A549 (cell line): ENCODE data around the gene FAM110C. TPM values are rescaled to one million over a fixed set of nuclear protein-coding genes. Genes with fewer than 3 reads are reported as not detected.

Source experiments
- ATAC-seq, 2 experiments: fragments of 200-7000 bp in 1 of 2; fragments of >200 bp in 1 of 2; cut with Nextera tagmentation in 1 of 2; cut with Tn5 transposase in 1 of 2; 3 replicates each; pipeline versions ENCODE4 v1.8.0 to v1.9.1; 2018 to 2020; ENCODE audit warnings: mild to moderate bottlenecking in 1 of 2, moderate library complexity in 1 of 2
- CTCF ChIA-PET: fragments of 300-600 bp; sonication (Branson Sonifier 250); formaldehyde crosslinking; extraction: SDS; loops from one replicate; lab custom pipeline; 2021; ENCODE audit warnings: antibody characterized with exemption, inconsistent platforms; lab: Yijun Ruan, JAX
- POLR2A ChIA-PET: fragments of 350-600 bp; formaldehyde crosslinking; extraction: SDS; loops from one replicate; lab custom pipeline; 2021; ENCODE audit warnings: antibody characterized with exemption, inconsistent platforms; lab: Yijun Ruan, JAX
- DNase-seq, 2 experiments: peaks; one replicate each; pipeline versions ENCODE4 v3.0.0 to v3.0.0-alpha.2; 2011 to 2016; ENCODE audit warnings: low read depth in 1 of 2, low spot score in 1 of 2
- FAIRE-seq: peaks from 2 replicates; lab custom pipeline; 2011; peaks lifted over from hg19 to GRCh38; lab: Jason Lieb, UNC
- H3K27ac ChIP-seq, 2 experiments: fragments of >200 bp; sonication (Bioruptor Twin); formaldehyde crosslinking; 3 replicates each; pipeline ENCODE4 v1.5.1; 2016 to 2017
- H3K4me1 ChIP-seq: fragments of >200 bp; sonication (Bioruptor Twin); formaldehyde crosslinking; 3 replicates; pipeline ENCODE4 v1.6.1; 2016
- H3K4me2 ChIP-seq: fragments of >200 bp; sonication (Bioruptor Twin); formaldehyde crosslinking; 3 replicates; pipeline ENCODE4 v1.6.1; 2016
- H3K4me3 ChIP-seq: fragments of >200 bp; sonication (Bioruptor Twin); formaldehyde crosslinking; 3 replicates; pipeline ENCODE4 v1.5.1; 2016
- H3K9me3 ChIP-seq: fragments of >200 bp; sonication (Bioruptor Twin); formaldehyde crosslinking; 3 replicates; pipeline ENCODE4 v1.6.1; 2016
- BHLHE40 ChIP-seq: IDR thresholded peaks from 2 replicates; pipeline ENCODE4 v1.6.1; 2012; ENCODE audit warnings: low read depth, low read length, inconsistent platforms
- CBX2 ChIP-seq: fragments of 200-600 bp; sonication (generic); IDR thresholded peaks from 2 replicates; pipeline ENCODE4 v1.6.1; 2016; ENCODE audit warnings: low read depth, mild to moderate bottlenecking, borderline replicate concordance
- CBX8 ChIP-seq: fragments of 200-600 bp; sonication (generic); IDR thresholded peaks from 2 replicates; pipeline ENCODE4 v1.6.1; 2016
- CEBPB ChIP-seq, 2 experiments: fragments of >200 bp in 1 of 2; sonication (Bioruptor Twin) in 1 of 2; formaldehyde crosslinking in 1 of 2; IDR thresholded peaks; 2 replicates each; pipeline ENCODE4 v1.6.1; 2012 to 2016
- E2F6 ChIP-seq: IDR thresholded peaks from 2 replicates; pipeline ENCODE4 v1.6.1; 2012; ENCODE audit warnings: low read depth, borderline replicate concordance
- ELK1 ChIP-seq: fragments of 150-350 bp; IDR thresholded peaks from 2 replicates; pipeline ENCODE4 v1.6.1; 2014; ENCODE audit warnings: low read depth, mild to moderate bottlenecking, low read length
- EP300 ChIP-seq, 2 experiments: fragments of >200 bp; sonication (Bioruptor Twin); formaldehyde crosslinking; IDR thresholded peaks; 2 replicates in 1 of 2; 3 replicates in 1 of 2; pipeline ENCODE4 v1.6.1; 2016 to 2017
- FOSL2 ChIP-seq, 2 experiments: fragments of 450-650 bp in 1 of 2; fragments of >200 bp in 1 of 2; sonication (Bioruptor Twin) in 1 of 2; formaldehyde crosslinking; IDR thresholded peaks; 2 replicates each; pipeline versions ENCODE4 v1.5.0 to v1.6.1; 2016 to 2020; ENCODE audit warnings: mild to moderate bottlenecking in 1 of 2, moderate library complexity in 1 of 2
- GATA3 ChIP-seq: IDR thresholded peaks from 2 replicates; pipeline ENCODE4 v1.6.1; 2012; ENCODE audit warnings: borderline replicate concordance
- HDAC2 ChIP-seq: fragments of 200-600 bp; sonication (generic); IDR thresholded peaks from 2 replicates; pipeline ENCODE4 v1.6.1; 2016
- HES2 ChIP-seq: fragments of >200 bp; sonication (Bioruptor Twin); formaldehyde crosslinking; IDR thresholded peaks from 2 replicates; pipeline ENCODE4 v1.6.1; 2016
- HEYL ChIP-seq: fragments of 250-450 bp; sonication (Bioruptor Pico); IDR thresholded peaks from 2 replicates; pipeline ENCODE4 v1.8.0; 2021; ENCODE audit warnings: mild to moderate bottlenecking, moderate library complexity
- HOXB13 ChIP-seq: fragments of 250-450 bp; sonication (Bioruptor Pico); IDR thresholded peaks from 2 replicates; pipeline ENCODE4 v1.5.0; 2020; ENCODE audit warnings: low read depth, mild to moderate bottlenecking, moderate library complexity
- JUN ChIP-seq, 2 experiments: fragments of >200 bp; sonication (Bioruptor Twin); formaldehyde crosslinking; IDR thresholded peaks; 2 replicates in 1 of 2; 3 replicates in 1 of 2; pipeline ENCODE4 v1.6.1; 2016 to 2017
- KDM1A ChIP-seq: fragments of 200-600 bp; sonication (generic); IDR thresholded peaks from 2 replicates; pipeline ENCODE4 v1.6.1; 2016; ENCODE audit warnings: low read depth, mild to moderate bottlenecking
- MAFK ChIP-seq: fragments of 450-650 bp; IDR thresholded peaks from 2 replicates; pipeline ENCODE4 v1.6.1; 2014; ENCODE audit not compliant: partially characterized antibody
- MAX ChIP-seq: IDR thresholded peaks from 2 replicates; pipeline ENCODE4 v1.6.1; 2012
- MAZ ChIP-seq: fragments of 150-350 bp; IDR thresholded peaks from 2 replicates; pipeline ENCODE4 v1.6.1; 2014; ENCODE audit warnings: antibody characterized with exemption, low read depth, low read length, borderline replicate concordance
- NR3C1 ChIP-seq: fragments of >200 bp; sonication (Bioruptor Twin); formaldehyde crosslinking; IDR thresholded peaks from 3 replicates; pipeline ENCODE4 v1.6.1; 2017
- PBX3 ChIP-seq: IDR thresholded peaks from 2 replicates; pipeline ENCODE4 v1.6.1; 2012
- PHF8 ChIP-seq: fragments of 200-600 bp; sonication (generic); IDR thresholded peaks from 2 replicates; pipeline ENCODE4 v1.6.1; 2016; ENCODE audit warnings: low read depth, mild to moderate bottlenecking, antibody characterized with exemption, moderate library complexity, borderline replicate concordance
- REST ChIP-seq: fragments of 200-600 bp; sonication (generic); IDR thresholded peaks from 2 replicates; pipeline ENCODE4 v1.6.1; 2016; ENCODE audit warnings: antibody characterized with exemption, mild to moderate bottlenecking, moderate library complexity
- RNF2 ChIP-seq: fragments of 200-600 bp; sonication (generic); IDR thresholded peaks from 2 replicates; pipeline ENCODE4 v1.6.1; 2016; ENCODE audit warnings: low read depth, mild to moderate bottlenecking, antibody characterized with exemption, moderate library complexity, borderline replicate concordance
- TFCP2L1 ChIP-seq: fragments of 250-450 bp; sonication (Bioruptor Pico); IDR thresholded peaks from 2 replicates; pipeline ENCODE4 v1.5.0; 2021; ENCODE audit warnings: mild to moderate bottlenecking
- ZC3H11A ChIP-seq: fragments of 450-650 bp; IDR thresholded peaks from 2 replicates; pipeline ENCODE4 v1.6.1; 2014; ENCODE audit warnings: antibody characterized with exemption, mild to moderate bottlenecking
- WGBS: methylation state at CpG from one replicate; pipeline ENCODE4 v1.1.6; 2017; ENCODE audit errors: missing lambda C conversion rate; 5-methylcytosine and 5-hydroxymethylcytosine counted together
- polyA plus RNA-seq, 4 experiments: library from polyadenylated mRNA; depleted of rRNA in 3 of 4; stranded (reverse); fragments of >200 nt; fragmentation: RNase III in 1 of 4; extraction: RNeasy Plus Mini Kit Qiagen cat#74134 plus additional on column Dnase treatment in 1 of 4; gene quantifications; 2 replicates in 3 of 4; 3 replicates in 1 of 4; pipeline ENCODE4 v1.2.3, GENCODE V29; 2011 to 2017
- TF ChIP-seq, protein P1 (sequence below): fragments of >200 bp; sonication (Bioruptor Twin); formaldehyde crosslinking; IDR thresholded peaks from 3 replicates; pipeline ENCODE4 v1.6.1; 2016
- TF ChIP-seq, protein P2 (sequence below): fragments of 250-450 bp; sonication (Bioruptor Pico); IDR thresholded peaks from 2 replicates; pipeline ENCODE4 v1.5.0; 2020; ENCODE audit warnings: low read depth, mild to moderate bottlenecking, moderate library complexity

FAM110C gene
- polyA plus RNA-seq, 2 of the 4 experiments (the other 2 are of a cell fraction): 0.08 to 0.35 TPM

DNA sequence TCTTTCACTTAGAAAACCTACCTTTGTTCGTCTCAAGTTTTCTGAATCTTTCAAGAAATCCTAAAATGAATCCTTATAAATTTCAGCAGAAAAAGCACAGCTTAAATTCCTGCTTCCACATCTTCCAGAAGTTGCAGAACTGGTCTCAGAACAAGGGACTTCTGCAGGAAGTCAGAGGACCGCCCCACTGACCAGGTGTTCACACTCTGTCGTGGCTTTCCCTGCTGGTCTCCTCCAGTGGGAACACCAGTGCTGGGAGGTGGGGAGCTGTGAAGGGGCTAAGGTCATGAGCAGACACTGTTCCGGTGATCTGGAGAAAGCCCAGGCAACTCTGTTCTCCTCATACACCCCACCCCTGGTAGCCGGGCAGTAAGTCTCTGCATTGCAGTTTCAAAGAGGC lies 3.5 kb downstream of the FAM110C start (continued):
- TF ChIP-seq PBX3 (no peak), KDM1A (no peak), NR3C1 (no peak), EP300 (IDR thresholded peaks at IDR 0.05) (no peak), CBX8 (no peak)

GRCh38 chr2:40465-40864 lies 5.8 kb downstream of the FAM110C start:
- ChIA-PET POLR2A (no interaction called here), CTCF (no interaction called here)
- DNase-seq: no peak
- no peaks in the 10 kb centered on the region for H3K9me3 ChIP-seq
- TF ChIP-seq REST (no peak), MAX (no peak), GATA3 (no peak), TFCP2L1 (CRISPR knock-in tag) (no peak), CBX2 (no peak), ELK1 (no peak), HES2 (no peak)
- TF ChIP-seq, protein P1, sequence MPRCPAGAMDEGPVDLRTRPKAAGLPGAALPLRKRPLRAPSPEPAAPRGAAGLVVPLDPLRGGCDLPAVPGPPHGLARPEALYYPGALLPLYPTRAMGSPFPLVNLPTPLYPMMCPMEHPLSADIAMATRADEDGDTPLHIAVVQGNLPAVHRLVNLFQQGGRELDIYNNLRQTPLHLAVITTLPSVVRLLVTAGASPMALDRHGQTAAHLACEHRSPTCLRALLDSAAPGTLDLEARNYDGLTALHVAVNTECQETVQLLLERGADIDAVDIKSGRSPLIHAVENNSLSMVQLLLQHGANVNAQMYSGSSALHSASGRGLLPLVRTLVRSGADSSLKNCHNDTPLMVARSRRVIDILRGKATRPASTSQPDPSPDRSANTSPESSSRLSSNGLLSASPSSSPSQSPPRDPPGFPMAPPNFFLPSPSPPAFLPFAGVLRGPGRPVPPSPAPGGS: no peak
- TF ChIP-seq, all 56 proteins: peak for 0
- H3K27ac ChIP-seq: no peak overlapping the region
- no peaks in the 10 kb centered on the region; the same call in 2 of the 3 replicates for H3K4me1 ChIP-seq
- 41% methylated on average over 4 of the region's 4 CpGs for WGBS
- ATAC-seq: no peak
- H3K4me2 ChIP-seq: no peak overlapping the region
- no peak overlapping the region for H3K4me3 ChIP-seq
- FAIRE-seq: no peak

GRCh38 chr2:38155-38554 lies 8.2 kb downstream of the FAM110C start:
- Histone ChIP-seq H3K4me3 (no peak overlapping the region), H3K27ac (no peak overlapping the region), H3K4me1 (no peaks in the 10 kb centered on the region), H3K9me3 (no peaks in the 10 kb centered on the region), H3K4me2 (peak overlapping the region; percentile 9; the same call in 1 of the 3 replicates)
- peak; percentile 41 to 46 for DNase-seq
- WGBS: 4% methylated on average over 6 of the region's 6 CpGs
- POLR2A ChIA-PET: no interaction called here
- ATAC-seq: peak; percentile 79 to 96
- CTCF ChIA-PET: interaction anchor here (1.5 kb wide), 1 partner anchor 10 kb away, joined by 3 read pairs; no protein-coding TSS in a partner anchor
- TF ChIP-seq E2F6: no peak
- TF ChIP-seq, protein P2, sequence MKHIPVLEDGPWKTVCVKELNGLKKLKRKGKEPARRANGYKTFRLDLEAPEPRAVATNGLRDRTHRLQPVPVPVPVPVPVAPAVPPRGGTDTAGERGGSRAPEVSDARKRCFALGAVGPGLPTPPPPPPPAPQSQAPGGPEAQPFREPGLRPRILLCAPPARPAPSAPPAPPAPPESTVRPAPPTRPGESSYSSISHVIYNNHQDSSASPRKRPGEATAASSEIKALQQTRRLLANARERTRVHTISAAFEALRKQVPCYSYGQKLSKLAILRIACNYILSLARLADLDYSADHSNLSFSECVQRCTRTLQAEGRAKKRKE (CRISPR knock-in tag): no peak
- no peak for TF ChIP-seq HDAC2
- no peak for TF ChIP-seq BHLHE40
- TF ChIP-seq HEYL (CRISPR knock-in tag): no peak
- no peak for TF ChIP-seq ZC3H11A
- no peak for TF ChIP-seq FOSL2 (IDR thresholded peaks at IDR 0.05)
- TF ChIP-seq FOSL2 (CRISPR knock-in tag; IDR thresholded peaks at IDR 0.05): no peak
- no peak for TF ChIP-seq MAFK
- no peak for TF ChIP-seq RNF2
- no peak for TF ChIP-seq JUN (IDR thresholded peaks at IDR 0.05)
- no peak for TF ChIP-seq KDM1A
- TF ChIP-seq HOXB13: no peak
- no peak for TF ChIP-seq MAZ
- no peak for TF ChIP-seq EP300 (IDR thresholded peaks at IDR 0.05)
- no peak for TF ChIP-seq MAX
- TF ChIP-seq CEBPB (IDR thresholded peaks at IDR 0.05): no peak
- TF ChIP-seq PHF8: no peak
- FAIRE-seq: no peak
